ENCODE data around the gene ATP13A1.
A peak's percentile ranks its signal among the peaks of the same experiment; 100 is the strongest.
"Not testable (repeated sequence)": the region's sequence is repeated elsewhere in the genome, so short reads cannot be mapped to it uniquely, and the experiment has no call there.

The ATP13A1 gene

GRCh38 chr19:19663256-19664120 is at the start of gene ATP13A1:
TSS of gene ATP13A1 (minus strand) at chr19:19663676. CDS start at chr19:19663666, 10 bp downstream.
- TF ChIP-seq CTCF (conservative IDR thresholded peaks at IDR 0.05; ENCODE audit: low read depth, low read length): no peak
- peak within 1 kb of the TSS; percentile 95 for H3K4me3 ChIP-seq (ENCODE audit: low read length)
- DNase-seq (ENCODE audit: low read depth): peak; percentile 94

DNA sequence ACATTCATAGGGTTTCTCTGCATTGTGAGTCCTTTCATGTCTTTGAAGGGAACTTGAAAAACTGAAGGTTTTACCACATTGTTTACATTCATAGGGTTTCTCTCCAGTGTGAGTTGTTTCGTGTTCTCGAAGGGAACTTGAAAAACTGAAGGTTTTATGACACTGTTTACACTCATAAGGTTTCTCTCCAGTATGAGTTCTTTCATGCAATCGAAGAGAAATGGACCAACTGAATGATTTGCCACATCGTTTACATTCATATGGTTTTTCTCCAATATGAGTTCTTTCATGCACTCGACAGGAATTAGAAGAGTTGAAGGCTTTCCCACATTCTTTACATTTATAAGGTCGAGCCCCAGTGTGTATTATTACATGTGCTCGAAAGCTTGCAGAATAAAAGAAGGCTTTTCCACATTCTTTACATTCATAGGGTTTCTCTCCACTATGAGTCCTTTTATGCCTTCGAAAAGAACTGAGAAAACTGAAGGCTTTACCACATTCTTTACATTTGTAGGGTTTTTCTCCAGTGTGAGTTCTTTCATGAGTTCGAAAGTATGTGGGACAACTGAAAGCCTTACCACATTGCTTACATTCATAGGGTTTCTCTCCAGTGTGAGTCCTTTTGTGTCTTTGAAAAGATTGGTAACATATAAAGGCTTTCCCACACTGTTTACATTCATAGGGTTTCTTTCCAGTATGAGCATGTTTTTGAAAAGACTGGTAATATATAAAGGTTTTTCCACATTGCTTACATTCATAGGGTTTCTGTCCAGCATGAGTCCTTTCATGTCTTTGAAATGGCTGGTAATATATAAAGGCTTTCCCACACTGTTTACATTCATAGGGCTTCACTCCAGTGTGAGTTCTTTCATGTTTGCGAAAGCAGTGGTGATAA is 48.7 kb upstream of the ATP13A1 start:
- no peak for TF ChIP-seq CTCF (conservative IDR thresholded peaks at IDR 0.05; ENCODE audit: low read depth, low read length)
- DNase-seq (ENCODE audit: low read depth): no peak
- H3K4me3 ChIP-seq (ENCODE audit: low read length): no peak overlapping the region

DNA sequence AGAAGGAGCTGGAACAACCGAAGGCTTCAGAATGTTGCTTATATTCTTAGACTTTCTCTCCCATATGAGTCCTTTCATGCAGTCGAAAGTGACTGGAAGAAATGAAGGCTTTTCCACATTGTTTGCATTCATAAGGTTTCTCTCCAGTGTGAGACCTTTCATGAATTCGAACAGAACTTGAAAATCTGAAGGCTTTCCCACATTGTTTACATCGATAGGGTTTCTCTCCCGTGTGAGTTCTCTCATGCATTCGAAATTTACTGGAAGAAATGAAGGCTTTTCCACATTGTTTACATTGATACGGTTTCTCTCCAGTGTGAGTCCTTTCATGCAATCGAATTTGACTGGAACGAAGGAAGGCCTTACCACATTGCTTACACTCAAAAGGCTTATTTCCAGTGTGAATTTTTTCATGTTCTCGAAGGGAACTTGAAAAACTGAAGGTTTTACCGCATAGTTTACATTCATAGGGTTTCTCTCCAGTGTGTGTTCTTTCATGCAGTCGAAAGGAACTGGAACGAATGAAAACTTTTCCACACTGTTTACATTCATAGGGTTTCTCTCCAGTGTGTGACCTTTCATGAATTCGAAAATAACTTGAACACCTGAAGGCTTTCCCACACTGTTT is 47.9 kb upstream of the ATP13A1 start:
- DNase-seq (ENCODE audit: low read depth): no peak
- no peak overlapping the region for H3K4me3 ChIP-seq (ENCODE audit: low read length)
- TF ChIP-seq CTCF (conservative IDR thresholded peaks at IDR 0.05; ENCODE audit: low read depth, low read length): no peak

- TF ChIP-seq CTCF (conservative IDR thresholded peaks at IDR 0.05; ENCODE audit: low read depth, low read length): no peak
- DNase-seq (ENCODE audit: low read depth): no peak
- H3K4me3 ChIP-seq (ENCODE audit: low read length): no peak overlapping the region
These were observed 47.0 kb upstream of the ATP13A1 start for GRCh38 chr19:19710506-19710905.

DNA sequence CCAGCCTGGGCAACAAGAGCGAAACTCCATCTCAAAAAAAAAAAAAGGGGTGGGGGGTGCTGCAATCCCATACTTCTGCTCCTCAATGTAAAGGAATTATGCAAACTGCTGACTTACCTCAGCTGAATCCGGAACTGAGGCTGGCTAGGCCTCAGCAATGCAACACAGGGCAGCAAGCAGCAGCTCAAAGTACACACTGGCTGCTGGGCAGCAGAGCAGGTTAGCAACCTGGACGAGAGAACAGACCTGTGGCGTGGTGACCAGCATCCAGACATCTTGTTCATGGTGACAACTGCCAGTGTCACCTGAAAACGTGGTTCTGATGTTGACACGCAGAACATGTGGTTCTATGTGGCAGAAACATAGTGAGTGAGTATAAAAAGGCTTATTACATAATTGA is 41.4 kb upstream of the ATP13A1 start:
- no peak for TF ChIP-seq CTCF (conservative IDR thresholded peaks at IDR 0.05; ENCODE audit: low read depth, low read length)
- no peak for DNase-seq (ENCODE audit: low read depth)
- no peak overlapping the region for H3K4me3 ChIP-seq (ENCODE audit: low read length)

DNA sequence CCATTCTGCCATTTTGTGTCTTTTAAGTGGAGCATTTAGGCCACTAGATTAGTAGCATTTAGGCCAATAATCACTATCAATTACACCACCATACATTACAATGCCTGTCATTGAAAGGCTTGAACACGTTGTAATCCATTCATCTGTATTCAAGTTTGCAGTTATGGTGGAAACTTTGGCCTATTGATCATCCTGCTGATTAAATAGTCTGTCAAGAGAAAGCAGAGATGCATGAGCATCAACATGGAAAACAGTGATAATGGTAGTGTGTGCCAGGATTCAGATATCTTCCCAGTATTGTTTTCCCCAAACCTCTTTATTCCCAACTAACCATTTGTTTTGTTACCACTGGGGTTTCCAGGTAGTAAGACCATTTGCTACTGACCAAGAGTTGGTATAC is 37.0 kb upstream of the ATP13A1 start:
- not testable (repeated sequence) for H3K4me3 ChIP-seq (ENCODE audit: low read length); DNase-seq (ENCODE audit: low read depth)

GRCh38 chr19:19697589-19697988 is 34.1 kb upstream of the ATP13A1 start:
- no peak for DNase-seq (ENCODE audit: low read depth)
- TF ChIP-seq CTCF (conservative IDR thresholded peaks at IDR 0.05; ENCODE audit: low read depth, low read length): no peak
- no peak overlapping the region for H3K4me3 ChIP-seq (ENCODE audit: low read length)
